H9 (cell line): Measurements from ENCODE around the gene ARMC12. TPM values are rescaled to one million over a fixed set of nuclear protein-coding genes. Genes with fewer than 3 reads are reported as not detected.

ENCODE experiments used
- DNase-seq: peaks from one replicate; pipeline ENCODE4 v3.0.0-alpha.2; 2017
- H2AFZ ChIP-seq: one replicate; pipeline ENCODE4 v1.6.1; 2013; ENCODE audit warnings: mild to moderate bottlenecking, low read length, control low read depth, moderate library complexity
- H2AK5ac ChIP-seq: 2 replicates; pipeline ENCODE4 v1.6.1; 2013; ENCODE audit warnings: low read length, control low read depth, mixed read lengths; ENCODE audit not compliant: insufficient read length
- H2BK120ac ChIP-seq: one replicate; pipeline ENCODE4 v1.6.1; 2013; ENCODE audit warnings: low read depth, mild to moderate bottlenecking, low read length, control low read depth, inconsistent platforms; ENCODE audit not compliant: poor library complexity, severe bottlenecking
- H2BK12ac ChIP-seq: 2 replicates; pipeline ENCODE4 v1.6.1; 2013; ENCODE audit warnings: low read length, control low read depth, mixed read lengths, low read depth; ENCODE audit not compliant: insufficient read length
- H2BK15ac ChIP-seq: 2 replicates; pipeline ENCODE4 v1.6.1; 2013; ENCODE audit warnings: low read depth, low read length, control low read depth
- H2BK20ac ChIP-seq: one replicate; pipeline ENCODE4 v1.6.1; 2013; ENCODE audit warnings: low read depth, mild to moderate bottlenecking, low read length, control low read depth, inconsistent platforms; ENCODE audit not compliant: poor library complexity, severe bottlenecking
- H2BK5ac ChIP-seq: 2 replicates; pipeline ENCODE4 v1.6.1; 2013; ENCODE audit warnings: low read length, control low read depth, mixed read lengths; ENCODE audit not compliant: insufficient read length
- H3K14ac ChIP-seq: 2 replicates; pipeline ENCODE4 v1.6.1; 2013; ENCODE audit warnings: low read length, control low read depth; ENCODE audit not compliant: insufficient read depth
- H3K18ac ChIP-seq: 2 replicates; pipeline ENCODE4 v1.6.1; 2013; ENCODE audit warnings: low read depth, mild to moderate bottlenecking, mixed read lengths, low read length, control low read depth; ENCODE audit not compliant: insufficient read length
- H3K23ac ChIP-seq: 2 replicates; pipeline ENCODE4 v1.6.1; 2013; ENCODE audit warnings: low read length, control low read depth, mixed read lengths, low read depth; ENCODE audit not compliant: insufficient read length
- H3K23me2 ChIP-seq: 2 replicates; pipeline ENCODE4 v1.6.1; 2013; ENCODE audit warnings: low read depth, mild to moderate bottlenecking, mixed read lengths, low read length, control low read depth; ENCODE audit not compliant: insufficient read length, poor library complexity, severe bottlenecking
- H3K27ac ChIP-seq: 2 replicates; pipeline ENCODE4 v1.5.1; 2013; ENCODE audit warnings: low read length, control low read depth, mixed read lengths, low read depth; ENCODE audit not compliant: insufficient read length
- H3K27me3 ChIP-seq: 2 replicates; pipeline ENCODE4 v1.6.1; 2013; ENCODE audit warnings: low read length, control low read depth, inconsistent platforms; ENCODE audit not compliant: insufficient read depth
- H3K4ac ChIP-seq: 2 replicates; pipeline ENCODE4 v1.6.1; 2013; ENCODE audit warnings: low read depth, mild to moderate bottlenecking, control low read depth, inconsistent platforms, low read length, moderate library complexity
- H3K4me1 ChIP-seq: 2 replicates; pipeline ENCODE4 v1.6.1; 2013; ENCODE audit warnings: low read length, control low read depth, inconsistent platforms; ENCODE audit not compliant: insufficient read depth
- H3K4me2 ChIP-seq: 2 replicates; pipeline ENCODE4 v1.6.1; 2013; ENCODE audit warnings: low read length, control low read depth, mixed read lengths; ENCODE audit not compliant: insufficient read length, insufficient read depth
- H3K56ac ChIP-seq: 2 replicates; pipeline ENCODE4 v1.6.1; 2013; ENCODE audit warnings: low read depth, mild to moderate bottlenecking, mixed read lengths, low read length, control low read depth; ENCODE audit not compliant: insufficient read length
- H3K79me1 ChIP-seq: 2 replicates; pipeline ENCODE4 v1.6.1; 2013; ENCODE audit warnings: low read depth, mild to moderate bottlenecking, moderate library complexity, low read length, control low read depth, inconsistent platforms; ENCODE audit not compliant: insufficient read depth, poor library complexity, severe bottlenecking
- H3K79me2 ChIP-seq: 2 replicates; pipeline ENCODE4 v1.6.1; 2013; ENCODE audit warnings: low read length, control low read depth, inconsistent platforms; ENCODE audit not compliant: insufficient read depth
- H3K9ac ChIP-seq: 2 replicates; pipeline ENCODE4 v1.6.1; 2013; ENCODE audit warnings: low read length, control low read depth, mixed read lengths; ENCODE audit not compliant: insufficient read length; ENCODE audit errors: extremely low read depth
- H3K9me3 ChIP-seq: one replicate; pipeline ENCODE4 v1.6.1; 2013; ENCODE audit warnings: low read depth, low read length, inconsistent platforms; ENCODE audit not compliant: control insufficient read depth
- H3T11ph ChIP-seq: one replicate; pipeline ENCODE4 v1.6.1; 2013; ENCODE audit warnings: mild to moderate bottlenecking, low read length, control low read depth, inconsistent platforms
- H4K20me1 ChIP-seq: one replicate; pipeline ENCODE4 v1.6.1; 2013; ENCODE audit not compliant: control insufficient read depth, insufficient read length, insufficient read depth
- H4K5ac ChIP-seq: 2 replicates; pipeline ENCODE4 v1.6.1; 2013; ENCODE audit warnings: low read depth, mild to moderate bottlenecking, mixed read lengths, low read length, control low read depth; ENCODE audit not compliant: insufficient read length
- H4K8ac ChIP-seq: replicated peaks from 2 replicates; pipeline ENCODE4 v1.6.1; 2013; ENCODE audit warnings: low read length, control low read depth, mixed read lengths, low read depth; ENCODE audit not compliant: insufficient read length
- H4K91ac ChIP-seq: 2 replicates; pipeline ENCODE4 v1.6.1; 2013; ENCODE audit warnings: low read depth, mild to moderate bottlenecking, moderate library complexity, mixed read lengths, low read length, control low read depth; ENCODE audit not compliant: insufficient read length
- H3K27ac Mint-ChIP-seq, 3 experiments: 2 replicates in 2 of 3; 3 replicates in 1 of 3; pipeline ENCODE4 v1.8.0; 2020 to 2021; ENCODE audit warnings: mixed read lengths in 3 of 3, mild to moderate bottlenecking in 1 of 3, moderate library complexity in 1 of 3
- H3K27me3 Mint-ChIP-seq: 2 replicates; pipeline ENCODE4 v1.8.0; 2021; ENCODE audit warnings: low read depth, mild to moderate bottlenecking, moderate library complexity, mixed read lengths
- H3K36me3 Mint-ChIP-seq, 3 experiments: 2 replicates in 2 of 3; 3 replicates in 1 of 3; pipeline ENCODE4 v1.8.0; 2020 to 2021; ENCODE audit warnings: low read depth in 3 of 3, mixed read lengths in 3 of 3; ENCODE audit not compliant: insufficient read depth in 1 of 3
- H3K4me1 Mint-ChIP-seq, 2 experiments: 2 replicates each; pipeline ENCODE4 v1.8.0; 2020; ENCODE audit warnings: mixed read lengths in 2 of 2
- H3K4me3 Mint-ChIP-seq, 2 experiments: 2 replicates in 1 of 2; 3 replicates in 1 of 2; pipeline ENCODE4 v1.8.0; 2020 to 2021; ENCODE audit warnings: mild to moderate bottlenecking in 2 of 2, mixed read lengths in 2 of 2, moderate library complexity in 1 of 2
- H3K9me3 Mint-ChIP-seq, 2 experiments: 2 replicates in 1 of 2; 3 replicates in 1 of 2; pipeline ENCODE4 v1.8.0; 2020; ENCODE audit warnings: mild to moderate bottlenecking in 2 of 2, mixed read lengths in 2 of 2, moderate library complexity in 1 of 2
- CTCF ChIP-seq: fragments of 200-600 bp; sonication (generic); conservative IDR thresholded peaks from 3 replicates; pipeline ENCODE4 v1.8.0; 2021; ENCODE audit warnings: antibody characterized with exemption, mild to moderate bottlenecking
- WGBS: extraction: QIAGEN DNeasy Blood & Tissue Kit; methylation state at CpG from one replicate; pipeline ENCODE4 v1.1.7; 2013; ENCODE audit warnings: missing lambda C conversion rate, low lambda C conversion rate, mixed read lengths; ENCODE audit not compliant: insufficient read length; ENCODE audit errors: extremely low coverage; 5-methylcytosine and 5-hydroxymethylcytosine counted together
- total RNA-seq: library from RNA; stranded (reverse); gene quantifications from 2 replicates; pipeline ENCODE4 v1.2.1, GENCODE V29; 2021

Gene ARMC12
- total RNA-seq, 1 experiment from 2014 or later: 1.7 TPM

GRCh38 chr6:35725081-35725708 is 11.6 kb upstream of the ARMC12 start:
- H3K4ac ChIP-seq: no peak overlapping the region
- no peaks in the 10 kb centered on the region; a peak in 1 of 7 replicates for H3K36me3 Mint-ChIP-seq
- H2AK5ac ChIP-seq: no peak overlapping the region
- 0 out of 5 replicates have a peak overlapping the region, but pooled peaks of 1 of the 2 experiments have one; percentile 24 for H3K4me3 Mint-ChIP-seq
- no peak overlapping the region for H3K9ac ChIP-seq
- no peak overlapping the region for H3T11ph ChIP-seq
- peaks cover 8% of the 10 kb centered on the region for H3K23me2 ChIP-seq
- H3K18ac ChIP-seq: no peak overlapping the region
- H4K5ac ChIP-seq: no peak overlapping the region
- no peak overlapping the region for H2BK15ac ChIP-seq
- peaks cover 46 to 49% of the 10 kb centered on the region in 2 experiments for H3K4me1 Mint-ChIP-seq
- no peak for TF ChIP-seq CTCF
- H2BK12ac ChIP-seq: no peak overlapping the region
- H3K27ac ChIP-seq: no peak overlapping the region
- H3K79me1 ChIP-seq: no peaks in the 10 kb centered on the region
- WGBS: no CpG with 5 or more reads among the region's 5 CpGs
- no peak overlapping the region for H2AFZ ChIP-seq
- no peak overlapping the region for H2BK20ac ChIP-seq
- H3K9me3 ChIP-seq: no peaks in the 10 kb centered on the region
- no peak overlapping the region for H3K23ac ChIP-seq
- H3K9me3 Mint-ChIP-seq: no peaks in the 10 kb centered on the region
- no peak for DNase-seq
- no peaks in the 10 kb centered on the region for H4K20me1 ChIP-seq
- no peak overlapping the region for H3K56ac ChIP-seq
- H4K91ac ChIP-seq: no peak overlapping the region
- H3K79me2 ChIP-seq: no peaks in the 10 kb centered on the region
- no peak overlapping the region for H2BK120ac ChIP-seq
- no peak overlapping the region for H4K8ac ChIP-seq
- H3K4me2 ChIP-seq: no peak overlapping the region
- peaks cover 2% of the 10 kb centered on the region; the same call in 1 of the 2 replicates for H3K27me3 ChIP-seq
- H3K27ac Mint-ChIP-seq: no peak overlapping the region
- no peak overlapping the region for H3K14ac ChIP-seq
- peaks cover 16% of the 10 kb centered on the region; the same call in 1 of the 2 replicates for H3K4me1 ChIP-seq
- peaks cover 32% of the 10 kb centered on the region for H3K27me3 Mint-ChIP-seq
- no peak overlapping the region for H2BK5ac ChIP-seq
